Measurements from ENCODE around the gene ZP2. TPM values are rescaled to one million over a fixed set of nuclear protein-coding genes. Genes with fewer than 3 reads are reported as not detected.
"Not testable (repeated sequence)": the region's sequence is repeated elsewhere in the genome, so short reads cannot be mapped to it uniquely, and the experiment has no call there.

Gene ZP2
- total and polyA plus RNA-seq, 12 donors, result not detected

GRCh38 chr16:21157632-21158031, 53.7 kb downstream of the ZP2 start:
- DNase-seq, result no peak
- H3K27me3 ChIP-seq, result no peaks in the 10 kb centered on the region
- no peaks in the 10 kb centered on the region for H3K9me3 ChIP-seq
- ATAC-seq, result no peak
- H3K4me3 ChIP-seq, result peak overlapping the region in 4 of 10 donors; percentile 85 to 89 (median 88)
- H3K27ac ChIP-seq, result peak overlapping the region in 8 of 10 donors; percentile 65 to 93 (median 84)
- H3K4me1 ChIP-seq, result peaks cover 5 to 50% (median 41%) of the 10 kb centered on the region in 9 donors
- intact Hi-C loops (cut with DNase I), result loop anchor here in 6 of 10 donors (2.0 to 10.0 kb wide), 12 partner anchors 120 to 1520 kb away; partner anchors contain the start of genes CRYM (in 1 of the 6) and UQCRC2 (in 1 of the 6)
- TF ChIP-seq, protein P1, sequence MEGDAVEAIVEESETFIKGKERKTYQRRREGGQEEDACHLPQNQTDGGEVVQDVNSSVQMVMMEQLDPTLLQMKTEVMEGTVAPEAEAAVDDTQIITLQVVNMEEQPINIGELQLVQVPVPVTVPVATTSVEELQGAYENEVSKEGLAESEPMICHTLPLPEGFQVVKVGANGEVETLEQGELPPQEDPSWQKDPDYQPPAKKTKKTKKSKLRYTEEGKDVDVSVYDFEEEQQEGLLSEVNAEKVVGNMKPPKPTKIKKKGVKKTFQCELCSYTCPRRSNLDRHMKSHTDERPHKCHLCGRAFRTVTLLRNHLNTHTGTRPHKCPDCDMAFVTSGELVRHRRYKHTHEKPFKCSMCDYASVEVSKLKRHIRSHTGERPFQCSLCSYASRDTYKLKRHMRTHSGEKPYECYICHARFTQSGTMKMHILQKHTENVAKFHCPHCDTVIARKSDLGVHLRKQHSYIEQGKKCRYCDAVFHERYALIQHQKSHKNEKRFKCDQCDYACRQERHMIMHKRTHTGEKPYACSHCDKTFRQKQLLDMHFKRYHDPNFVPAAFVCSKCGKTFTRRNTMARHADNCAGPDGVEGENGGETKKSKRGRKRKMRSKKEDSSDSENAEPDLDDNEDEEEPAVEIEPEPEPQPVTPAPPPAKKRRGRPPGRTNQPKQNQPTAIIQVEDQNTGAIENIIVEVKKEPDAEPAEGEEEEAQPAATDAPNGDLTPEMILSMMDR (IDR thresholded peaks at IDR 0.05), result no peak
- peaks cover 0 to 15% (median 0%) of the 10 kb centered on the region in 9 donors for H3K36me3 ChIP-seq
- WGBS, 2 donors, result 78 to 80% methylated on average over 5 of the region's 5 CpGs

DNA sequence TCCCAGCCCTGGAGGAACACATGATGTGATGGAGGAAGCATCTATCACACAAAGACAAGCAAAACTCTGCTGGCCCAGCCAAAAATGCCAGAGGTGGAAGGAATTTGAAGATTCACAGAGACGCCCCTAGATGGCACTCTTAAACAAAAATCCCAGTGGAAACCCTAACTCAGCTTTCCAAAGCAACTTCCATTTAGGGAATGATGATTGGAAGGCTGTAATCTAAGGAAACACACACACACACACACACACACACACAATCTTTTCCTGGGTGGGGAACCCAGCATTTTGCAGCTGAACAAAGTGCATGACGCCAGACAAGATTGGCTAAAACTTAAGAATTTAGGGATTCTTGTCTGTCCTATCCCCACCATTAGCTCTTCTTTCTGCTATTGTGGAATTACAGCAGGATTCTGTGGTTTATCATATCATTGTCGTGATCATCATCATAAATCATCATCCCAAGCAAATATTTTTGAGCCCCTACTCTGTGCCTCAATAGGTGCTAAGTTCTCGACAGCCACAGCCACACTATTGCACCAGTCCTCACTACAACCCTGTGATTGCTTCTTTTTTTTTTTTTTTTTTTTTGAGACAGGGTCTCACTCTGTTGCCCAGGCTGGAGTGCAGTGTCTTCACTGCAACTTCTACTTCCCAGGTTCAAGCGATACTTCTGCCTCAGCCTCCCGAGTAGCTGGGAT, 54.5 kb downstream of the ZP2 start:
- TF ChIP-seq, protein P1 (IDR thresholded peaks at IDR 0.05), result peak; percentile 28 to 74 (median 64)
- intact Hi-C loops (cut with DNase I), result loop anchor here in 6 of 10 donors (1.0 to 10.0 kb wide), 14 partner anchors 120 to 1520 kb away; partner anchors contain the start of genes CRYM (in 2 of the 6) and UQCRC2 (in 1 of the 6)
- ATAC-seq (peak in 6 of 8 donors; percentile 9 to 17 (median 14)), DNase-seq (peak in 1 of 2 donors; percentile 40)
- no peaks in the 10 kb centered on the region for H3K27me3 ChIP-seq
- no peak overlapping the region for H3K4me3 ChIP-seq
- H3K4me1 ChIP-seq, result peaks cover 0 to 43% (median 35%) of the 10 kb centered on the region in 9 donors
- H3K27ac ChIP-seq, result no peak overlapping the region
- peaks cover 0 to 11% (median 0%) of the 10 kb centered on the region in 9 donors for H3K36me3 ChIP-seq
- no peaks in the 10 kb centered on the region for H3K9me3 ChIP-seq
- WGBS, 2 donors, result 47 to 50% methylated on average over 6 of the region's 6 CpGs

GRCh38 chr16:21156011-21156410, 55.4 kb downstream of the ZP2 start:
- not testable (repeated sequence) for DNase-seq, H3K27me3 ChIP-seq, H3K4me3 ChIP-seq, H3K27ac ChIP-seq, H3K36me3 ChIP-seq, ATAC-seq, H3K9me3 ChIP-seq
- H3K4me1 ChIP-seq, result peaks cover 0 to 34% (median 26%) of the 10 kb centered on the region in 9 donors
- WGBS, 2 donors, result 67 to 88% methylated on average over 1 of the region's 1 CpG
- intact Hi-C loops (cut with DNase I), result loop anchor here in 6 of 10 donors (1.0 to 10.0 kb wide), 14 partner anchors 121 to 1521 kb away; partner anchors contain the start of genes CRYM (in 2 of the 6) and UQCRC2 (in 1 of the 6)

DNA sequence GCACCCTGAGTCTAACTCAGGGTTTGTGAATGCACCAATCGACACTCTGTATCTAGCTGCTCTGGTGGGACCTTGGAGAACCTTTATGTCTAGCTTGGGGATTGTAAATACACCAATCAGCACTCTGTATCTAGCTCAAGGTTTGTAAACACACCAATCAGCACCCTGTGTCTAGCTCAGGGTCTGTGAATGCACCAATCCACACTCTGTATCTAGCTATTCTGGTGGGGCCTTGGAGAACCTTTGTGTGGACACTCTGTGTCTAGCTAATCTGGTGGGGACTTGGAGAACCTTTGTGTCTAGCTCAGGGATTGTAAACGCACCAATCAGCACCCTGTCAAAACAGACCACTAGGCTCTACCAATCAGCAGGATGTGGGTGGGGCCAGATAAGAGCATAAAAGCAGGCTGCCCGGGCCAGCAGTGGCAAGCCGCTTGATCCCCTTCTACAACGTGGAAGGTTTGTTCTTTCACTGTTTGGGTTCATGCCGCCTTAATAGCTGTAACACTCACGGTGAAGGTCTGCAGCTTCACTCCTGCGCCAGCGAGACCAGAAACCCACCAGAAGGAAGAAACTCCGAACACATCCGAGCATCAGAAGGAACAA, 58.1 kb downstream of the ZP2 start:
- intact Hi-C loops (cut with DNase I), result loop anchor here in 5 of 10 donors (10.0 kb wide), 5 partner anchors 152 to 1522 kb away; no protein-coding TSS in a partner anchor
- H3K4me1 ChIP-seq, result peaks cover 0 to 26% (median 17%) of the 10 kb centered on the region in 9 donors
- not testable (repeated sequence) for H3K27me3 ChIP-seq, DNase-seq, H3K4me3 ChIP-seq, H3K27ac ChIP-seq, H3K36me3 ChIP-seq, H3K9me3 ChIP-seq, ATAC-seq
- WGBS, 2 donors, result 91 to 94% methylated on average over 11 of the region's 11 CpGs

GRCh38 chr16:21152160-21153030, 59.0 kb downstream of the ZP2 start:
- intact Hi-C loops (cut with DNase I), result loop anchor here in 5 of 10 donors (10.0 kb wide), 5 partner anchors 152 to 1522 kb away; no protein-coding TSS in a partner anchor
- not testable (repeated sequence) for H3K9me3 ChIP-seq, H3K4me3 ChIP-seq, DNase-seq, H3K36me3 ChIP-seq, H3K27ac ChIP-seq, ATAC-seq, H3K27me3 ChIP-seq
- 85 to 88% methylated on average over 48 to 50 of the region's 51 CpGs for WGBS, 2 donors
- peaks cover 0 to 18% (median 9%) of the 10 kb centered on the region in 9 donors for H3K4me1 ChIP-seq
